GM12892 (cell line): ENCODE data around the gene INPP4A.
"Not testable (repeated sequence)": the region's sequence is repeated elsewhere in the genome, so short reads cannot be mapped to it uniquely, and the experiment has no call there.

Source experiments
- DNase-seq: peaks from one replicate; pipeline ENCODE4 v3.0.0; 2011; ENCODE audit not compliant: insufficient read length
- FAIRE-seq: peaks from 2 replicates; lab custom pipeline; 2011; peaks lifted over from hg19 to GRCh38; lab: Jason Lieb, UNC
- POLR2A ChIP-seq: IDR thresholded peaks from 2 replicates; pipeline ENCODE4 v1.6.1; 2011; ENCODE audit warnings: low read depth, low read length, control low read depth
- POLR2AphosphoS5 ChIP-seq: IDR thresholded peaks from 2 replicates; pipeline ENCODE4 v1.6.1; 2011; ENCODE audit warnings: low read depth, low read length, control low read depth
- TAF1 ChIP-seq: IDR thresholded peaks from 2 replicates; pipeline ENCODE4 v1.6.1; 2011; ENCODE audit warnings: low read depth, mild to moderate bottlenecking, control low read depth, low read length, borderline replicate concordance

Gene INPP4A

DNA sequence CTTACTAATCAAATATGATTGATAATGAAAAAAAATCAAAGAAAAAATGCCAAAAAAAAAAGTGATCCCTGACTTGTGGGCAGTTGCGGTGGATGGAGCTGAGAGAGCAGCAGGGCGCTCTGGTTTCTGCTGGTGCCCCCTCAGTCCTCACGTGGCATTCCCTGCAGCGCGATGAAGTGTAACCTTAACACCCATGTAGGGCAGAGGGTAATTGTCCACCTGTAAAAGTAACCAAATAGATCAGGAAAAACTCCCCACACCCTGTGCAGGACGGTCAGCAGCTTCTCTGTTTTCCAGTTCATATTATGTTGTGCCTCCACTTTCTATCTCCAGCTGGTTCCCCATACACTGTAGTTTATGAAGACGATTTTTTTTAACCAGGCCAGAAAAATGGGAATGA, 138.6 kb downstream of the INPP4A start:
- no peak for TF ChIP-seq POLR2A
- TF ChIP-seq POLR2AphosphoS5 = no peak
- no peak for TF ChIP-seq TAF1
- no peak for FAIRE-seq
- DNase-seq = no peak

- DNase-seq = no peak
- FAIRE-seq = no peak
- TF ChIP-seq POLR2AphosphoS5 = no peak
- no peak for TF ChIP-seq POLR2A
- no peak for TF ChIP-seq TAF1
Measured at GRCh38 chr2:98583816-98584618, 139.4 kb downstream of the INPP4A start.

GRCh38 chr2:98585386-98585785, 140.7 kb downstream of the INPP4A start:
- no peak for TF ChIP-seq POLR2A
- no peak for TF ChIP-seq POLR2AphosphoS5
- TF ChIP-seq TAF1 = no peak
- FAIRE-seq (no peak), DNase-seq (no peak)

- TF ChIP-seq POLR2AphosphoS5 (no peak), TAF1 (no peak), POLR2A (no peak)
- no peak for DNase-seq
- no peak for FAIRE-seq
Measured at GRCh38 chr2:98586551-98587140, 142.0 kb downstream of the INPP4A start.

DNA sequence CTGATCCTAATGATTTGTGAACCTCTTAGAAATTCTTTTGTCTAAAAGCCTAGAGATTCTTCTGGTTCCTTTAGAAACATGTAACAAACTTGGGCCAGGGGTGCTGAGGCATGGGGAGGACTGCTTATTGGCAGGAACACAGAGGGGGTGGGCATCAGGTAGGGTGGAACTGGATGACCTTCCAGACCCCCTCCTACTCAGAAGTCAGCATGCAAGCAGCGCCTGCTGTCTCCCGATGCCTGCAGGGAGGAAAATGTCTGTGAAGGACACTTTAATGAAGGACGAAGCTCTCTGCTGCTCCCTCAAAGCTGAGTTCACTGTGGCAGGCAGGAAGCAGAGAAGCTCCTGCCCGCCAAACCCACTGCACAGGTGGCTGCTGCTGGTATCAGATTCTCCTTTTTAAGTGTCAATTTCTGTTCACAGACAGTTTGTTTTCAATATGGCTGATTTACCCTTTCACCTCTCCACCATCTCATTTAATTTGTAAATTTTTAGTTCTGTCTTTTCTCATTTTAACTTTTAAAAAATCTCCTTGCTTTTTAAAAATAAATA, 144.3 kb downstream of the INPP4A start:
- no peak for FAIRE-seq

GRCh38 chr2:98589489-98589888, 144.8 kb downstream of the INPP4A start:
- DNase-seq (no peak), FAIRE-seq (no peak)
- TF ChIP-seq TAF1 = no peak
- no peak for TF ChIP-seq POLR2AphosphoS5
- no peak for TF ChIP-seq POLR2A

More for the DNA sequence above, 144.3 kb downstream of the INPP4A start:
- DNase-seq = no peak
- no peak for TF ChIP-seq POLR2AphosphoS5
- no peak for TF ChIP-seq TAF1
- no peak for TF ChIP-seq POLR2A

- TF ChIP-seq TAF1 (no peak), POLR2A (no peak), POLR2AphosphoS5 (no peak)
- FAIRE-seq (no peak), DNase-seq (no peak)
Measured at GRCh38 chr2:98592565-98592964, 147.9 kb downstream of the INPP4A start.

DNA sequence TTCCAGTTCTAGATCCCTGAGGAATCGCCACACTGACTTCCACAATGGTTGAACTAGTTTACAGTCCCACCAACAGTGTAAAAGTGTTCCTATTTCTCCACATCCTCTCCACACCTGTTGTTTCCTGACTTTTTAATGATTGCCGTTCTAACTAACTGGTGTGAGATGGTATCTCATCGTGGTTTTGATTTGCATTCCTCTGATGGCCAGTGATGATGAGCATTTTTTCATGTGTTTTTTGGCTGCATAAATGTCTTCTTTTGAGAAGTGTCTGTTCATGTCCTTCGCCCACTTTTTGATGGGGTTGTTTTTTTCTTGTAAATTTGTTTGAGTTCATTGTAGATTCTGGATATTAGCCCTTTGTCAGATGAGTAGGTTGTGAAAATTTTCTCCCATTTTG, 150.0 kb downstream of the INPP4A start:
- FAIRE-seq = not testable (repeated sequence)

GRCh38 chr2:98598781-98599428, 154.2 kb downstream of the INPP4A start:
- no peak for FAIRE-seq
- no peak for DNase-seq
- no peak for TF ChIP-seq POLR2AphosphoS5
- TF ChIP-seq TAF1 = no peak
- TF ChIP-seq POLR2A = no peak

More for the DNA sequence above, 150.0 kb downstream of the INPP4A start:
- DNase-seq = not testable (repeated sequence)

- no peak for TF ChIP-seq POLR2AphosphoS5
- no peak for TF ChIP-seq POLR2A
- TF ChIP-seq TAF1 = no peak
- no peak for DNase-seq
- peak; percentile 95 for FAIRE-seq
Measured at GRCh38 chr2:98601532-98602132, 157.0 kb downstream of the INPP4A start.

DNA sequence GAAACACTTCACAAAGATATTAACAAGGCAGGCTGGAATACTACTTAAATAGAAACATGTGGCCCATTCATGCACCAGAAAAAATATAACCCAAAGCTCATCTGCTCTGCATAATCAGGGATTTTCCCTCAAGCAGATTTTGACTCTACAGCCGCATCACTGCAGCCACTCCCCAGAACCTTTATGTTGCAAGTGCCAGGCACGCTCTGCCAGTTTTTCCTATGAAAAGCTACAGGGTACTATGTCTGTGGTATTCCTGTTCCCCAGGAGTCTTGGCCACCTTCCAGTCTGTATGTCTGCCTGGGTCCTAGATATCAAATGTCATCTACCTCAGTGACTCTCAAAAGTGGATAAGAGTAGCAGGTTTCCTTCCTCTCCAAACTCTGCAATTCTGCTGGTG, 159.9 kb downstream of the INPP4A start:
- FAIRE-seq (no peak), DNase-seq (no peak)
- TF ChIP-seq POLR2AphosphoS5 = no peak
- no peak for TF ChIP-seq POLR2A
- TF ChIP-seq TAF1 = no peak

DNA sequence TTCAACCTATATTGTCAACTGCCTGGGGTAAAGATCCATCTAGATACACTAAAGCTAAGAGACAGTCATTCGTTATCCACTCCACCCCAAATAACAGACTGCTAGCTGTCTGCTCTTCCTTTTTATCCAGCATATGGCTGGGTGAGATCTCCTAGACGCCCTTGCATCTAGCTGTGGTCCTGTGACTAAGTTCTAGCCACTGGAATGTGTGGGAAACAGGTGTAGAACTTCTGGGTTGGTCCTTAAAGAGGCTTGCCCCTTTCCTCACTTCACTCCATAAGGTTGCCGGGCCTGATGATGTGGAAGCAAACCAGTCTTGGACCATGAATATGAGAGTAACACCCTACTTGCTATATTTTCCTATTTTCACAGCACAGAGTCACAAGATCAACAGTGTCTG, 160.4 kb downstream of the INPP4A start:
- FAIRE-seq (no peak), DNase-seq (no peak)
- TF ChIP-seq TAF1 = no peak
- TF ChIP-seq POLR2A = no peak
- no peak for TF ChIP-seq POLR2AphosphoS5
